ENCODE results near the gene G6PC1. TPM values are rescaled to one million over a fixed set of nuclear protein-coding genes. Genes with fewer than 3 reads are reported as not detected.
"Not testable (repeated sequence)": the region's sequence is repeated elsewhere in the genome, so short reads cannot be mapped to it uniquely, and the experiment has no call there.

Gene G6PC1
- total RNA-seq, 2 donors from 2014 or later: not detected

DNA sequence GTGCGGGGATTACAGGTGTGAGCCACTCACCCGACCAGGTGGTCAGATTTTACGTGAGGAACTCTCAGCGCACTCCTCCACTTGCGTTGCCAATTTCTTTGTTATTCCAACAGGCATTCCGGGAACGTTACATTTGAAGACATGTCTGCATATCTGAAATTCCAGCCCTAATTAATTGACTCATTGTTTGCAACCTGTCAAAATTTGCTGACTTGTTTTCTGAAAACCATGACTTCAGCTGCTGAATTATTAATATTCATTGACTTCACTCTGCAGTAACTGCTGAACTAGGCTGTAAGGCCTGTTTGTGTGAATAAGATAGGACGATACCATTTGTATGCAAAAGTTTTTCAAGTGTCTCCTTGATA lies 16.6 kb downstream of the G6PC1 start:
- no peak for DNase-seq (ENCODE audit: low spot score in 2 of 2)
- H3K27ac Mint-ChIP-seq: no peak overlapping the region
- no peak for ATAC-seq
- no peaks in the 10 kb centered on the region for H3K9me3 Mint-ChIP-seq
- no peaks in the 10 kb centered on the region for H3K36me3 Mint-ChIP-seq

DNA sequence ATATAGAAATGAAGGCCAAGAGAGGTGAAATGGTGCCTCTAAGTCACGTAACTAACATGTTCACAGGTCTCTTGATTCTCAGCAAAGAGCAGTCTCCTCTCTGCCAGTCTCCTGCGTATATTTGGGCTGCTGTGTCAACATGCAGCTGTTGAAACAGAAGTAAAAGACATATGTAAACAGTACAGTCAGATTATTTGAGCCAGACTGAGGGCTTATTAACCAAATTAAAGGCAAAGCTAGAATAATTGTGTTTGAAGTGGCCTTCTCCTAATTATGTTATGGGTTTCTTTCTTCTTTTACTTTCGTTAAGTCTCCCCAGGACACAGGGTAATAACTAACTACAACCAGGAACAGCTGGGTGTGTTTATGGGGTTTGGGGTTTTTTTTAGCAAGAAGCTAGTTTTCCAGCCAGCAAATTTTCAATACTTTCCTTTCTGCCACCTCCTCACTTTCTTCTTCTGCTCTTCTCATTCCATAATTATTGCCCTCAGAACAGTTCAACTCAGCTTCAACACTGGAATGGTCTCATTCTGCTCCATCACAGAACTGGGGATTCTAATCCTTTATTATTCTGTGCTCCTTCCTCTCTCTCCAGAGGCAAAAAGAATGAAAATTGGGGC lies 18.4 kb downstream of the G6PC1 start:
- DNase-seq (ENCODE audit: low spot score in 2 of 2) (no peak), ATAC-seq (no peak)
- no peaks in the 10 kb centered on the region for H3K36me3 Mint-ChIP-seq
- H3K9me3 Mint-ChIP-seq: no peaks in the 10 kb centered on the region
- H3K27ac Mint-ChIP-seq: no peak overlapping the region

DNA sequence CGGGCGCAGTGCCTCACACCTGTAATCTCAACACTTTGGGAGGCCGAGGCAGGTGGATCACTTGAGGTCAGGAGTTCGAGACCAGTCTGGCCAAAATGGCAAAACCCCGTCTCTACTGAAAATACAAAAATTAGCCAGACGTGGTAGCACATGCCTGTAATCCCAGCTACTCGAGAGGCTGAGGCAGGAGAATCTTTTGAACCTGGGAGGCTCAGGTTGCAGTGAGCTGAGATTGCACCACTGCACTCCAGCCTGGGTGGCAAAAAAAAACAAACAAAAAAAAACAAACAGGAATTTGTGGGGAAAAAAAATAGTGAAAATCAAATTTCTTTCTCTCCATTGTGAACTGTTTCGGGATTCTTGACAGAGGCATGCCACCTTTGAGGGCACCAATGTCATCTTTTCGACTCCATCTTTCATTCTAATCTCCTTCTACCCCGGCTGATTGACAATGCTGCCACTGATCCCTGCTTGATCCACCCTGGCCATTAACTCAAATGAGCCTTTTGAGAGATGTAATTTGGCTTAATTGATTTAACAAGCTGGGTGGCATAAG lies 19.0 kb downstream of the G6PC1 start:
- ATAC-seq; DNase-seq (ENCODE audit: low spot score in 2 of 2); H3K27ac Mint-ChIP-seq; H3K9me3 Mint-ChIP-seq; H3K36me3 Mint-ChIP-seq: not testable (repeated sequence)

DNA sequence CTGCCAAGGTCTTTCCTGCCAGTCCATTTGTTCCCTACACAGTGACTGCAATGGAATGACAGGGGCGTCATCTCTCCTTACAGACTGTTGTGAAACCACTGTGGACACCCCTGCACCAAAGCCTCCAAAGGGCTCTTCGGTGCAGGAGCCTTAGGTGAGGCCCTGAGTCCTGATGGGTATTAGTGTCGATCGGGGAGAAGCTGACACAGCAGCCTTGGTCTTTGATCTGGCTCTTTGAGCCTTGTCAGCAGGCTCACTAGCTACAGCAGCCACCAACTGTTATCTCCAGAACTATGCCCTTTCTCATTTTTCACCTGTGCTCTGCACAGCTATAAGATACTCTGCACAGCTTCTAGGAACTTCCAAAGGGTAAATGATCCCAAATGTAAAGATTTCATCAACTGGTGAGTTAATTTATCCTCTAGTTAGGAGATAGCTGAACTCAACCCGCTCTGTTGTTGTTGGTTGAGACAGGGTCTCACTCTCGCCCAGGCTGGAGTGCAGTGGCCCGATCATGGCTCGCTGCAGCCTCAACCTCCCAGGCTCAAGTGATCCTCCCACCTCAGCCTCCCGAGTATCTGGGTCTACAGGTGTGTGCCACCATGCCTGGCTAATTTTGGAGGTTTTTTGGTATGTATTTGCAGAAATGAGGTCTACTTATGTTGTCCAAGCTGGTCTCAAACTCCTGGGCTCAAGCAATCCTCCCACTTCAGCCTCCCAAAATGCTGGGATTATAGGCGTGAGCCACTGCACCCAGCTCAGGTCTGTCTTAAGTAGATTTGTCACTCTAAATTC lies 19.7 kb downstream of the G6PC1 start:
- Mint-ChIP-seq H3K9me3 (no peaks in the 10 kb centered on the region), H3K36me3 (no peaks in the 10 kb centered on the region), H3K27ac (no peak overlapping the region)
- ATAC-seq (no peak), DNase-seq (ENCODE audit: low spot score in 2 of 2) (no peak)

DNA sequence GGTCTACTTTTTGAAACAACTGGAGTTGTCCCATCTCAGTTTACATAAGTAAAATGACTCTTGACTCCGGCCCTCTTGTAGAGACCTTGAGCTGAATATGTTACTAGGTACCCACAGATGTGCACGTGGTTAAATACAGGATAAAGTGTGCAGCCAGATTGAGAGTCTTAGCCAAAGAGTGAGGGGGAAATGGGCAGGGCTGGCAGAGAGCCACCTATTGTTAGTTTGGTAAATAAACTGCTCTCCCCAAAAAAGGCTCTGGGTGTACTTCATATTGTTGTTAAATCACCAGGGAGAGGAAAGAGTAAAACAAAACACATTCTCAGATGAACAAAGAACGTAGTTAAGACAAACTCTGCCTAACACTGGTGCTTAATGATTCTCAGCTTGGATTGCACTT lies 20.3 kb downstream of the G6PC1 start:
- Mint-ChIP-seq H3K27ac (no peak overlapping the region), H3K9me3 (no peaks in the 10 kb centered on the region), H3K36me3 (no peaks in the 10 kb centered on the region)
- DNase-seq (ENCODE audit: low spot score in 2 of 2) (no peak), ATAC-seq (no peak)

DNA sequence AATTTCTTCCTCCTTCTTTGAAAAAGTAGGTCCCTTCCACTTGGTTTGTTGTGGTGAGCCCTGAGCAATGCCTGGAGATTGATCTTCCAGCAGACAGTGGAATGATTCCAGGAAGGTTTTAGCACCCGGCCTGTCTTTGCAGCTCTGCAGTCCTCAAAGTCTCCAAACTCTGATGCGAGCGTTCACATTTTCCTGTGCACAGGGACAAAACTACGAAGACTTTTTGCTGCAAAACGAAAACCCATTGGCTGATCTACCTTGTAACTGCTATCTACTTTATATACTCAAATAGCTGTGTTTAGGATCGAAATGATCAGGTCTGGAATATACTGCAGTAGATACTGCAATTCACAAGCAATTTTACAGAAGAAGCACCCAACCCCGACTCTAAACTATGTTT lies 21.7 kb downstream of the G6PC1 start:
- ATAC-seq: no peak
- Mint-ChIP-seq H3K36me3 (no peaks in the 10 kb centered on the region), H3K9me3 (no peaks in the 10 kb centered on the region), H3K27ac (no peak overlapping the region)
- no peak for DNase-seq (ENCODE audit: low spot score in 2 of 2)

DNA sequence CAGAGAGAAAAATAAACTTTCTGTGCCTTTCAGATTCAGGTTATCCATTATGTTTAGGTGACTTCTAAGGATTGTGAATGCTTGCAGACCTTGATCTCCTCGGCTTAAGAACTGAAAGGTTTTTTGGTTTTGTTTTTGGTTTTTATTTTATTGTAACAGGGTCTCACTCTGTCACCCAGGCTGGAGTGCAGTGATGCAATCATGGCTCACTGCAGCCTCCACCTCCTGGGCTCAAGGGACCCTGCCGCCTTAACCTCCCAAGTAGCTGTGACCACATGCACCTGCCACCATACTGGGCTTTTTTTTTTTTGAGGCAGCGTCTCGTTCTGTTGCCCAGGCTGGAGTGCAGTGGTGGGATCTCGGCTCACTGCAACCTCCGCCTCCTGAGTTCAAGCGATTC lies 22.9 kb downstream of the G6PC1 start:
- DNase-seq (ENCODE audit: low spot score in 2 of 2); H3K9me3 Mint-ChIP-seq; ATAC-seq: not testable (repeated sequence)

DNA sequence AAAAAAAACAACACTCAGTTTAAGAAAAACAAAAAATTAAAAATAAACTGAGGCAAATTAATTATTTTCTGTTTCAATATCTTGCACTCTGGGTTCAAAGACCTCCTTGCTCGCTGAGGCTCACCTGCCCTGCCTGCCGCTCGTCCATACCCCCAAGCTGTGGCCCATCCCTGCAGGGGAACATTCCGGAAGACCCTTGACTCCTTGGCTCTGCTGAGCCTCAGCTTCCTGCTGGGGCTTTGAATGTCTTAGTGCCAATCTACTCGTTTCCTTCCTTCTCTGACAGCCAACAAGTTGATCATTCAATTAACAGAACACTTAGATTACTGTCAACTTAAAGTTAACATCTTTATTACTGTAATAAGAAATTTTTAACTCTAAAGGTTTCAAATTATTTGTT lies 24.3 kb downstream of the G6PC1 start:
- DNase-seq (ENCODE audit: low spot score in 2 of 2) (no peak), ATAC-seq (no peak)
- Mint-ChIP-seq H3K36me3 (no peaks in the 10 kb centered on the region), H3K27ac (no peak overlapping the region), H3K9me3 (no peaks in the 10 kb centered on the region)

More for the DNA sequence above, 22.9 kb downstream of the G6PC1 start:
- H3K36me3 Mint-ChIP-seq, H3K27ac Mint-ChIP-seq: not testable (repeated sequence)

DNA sequence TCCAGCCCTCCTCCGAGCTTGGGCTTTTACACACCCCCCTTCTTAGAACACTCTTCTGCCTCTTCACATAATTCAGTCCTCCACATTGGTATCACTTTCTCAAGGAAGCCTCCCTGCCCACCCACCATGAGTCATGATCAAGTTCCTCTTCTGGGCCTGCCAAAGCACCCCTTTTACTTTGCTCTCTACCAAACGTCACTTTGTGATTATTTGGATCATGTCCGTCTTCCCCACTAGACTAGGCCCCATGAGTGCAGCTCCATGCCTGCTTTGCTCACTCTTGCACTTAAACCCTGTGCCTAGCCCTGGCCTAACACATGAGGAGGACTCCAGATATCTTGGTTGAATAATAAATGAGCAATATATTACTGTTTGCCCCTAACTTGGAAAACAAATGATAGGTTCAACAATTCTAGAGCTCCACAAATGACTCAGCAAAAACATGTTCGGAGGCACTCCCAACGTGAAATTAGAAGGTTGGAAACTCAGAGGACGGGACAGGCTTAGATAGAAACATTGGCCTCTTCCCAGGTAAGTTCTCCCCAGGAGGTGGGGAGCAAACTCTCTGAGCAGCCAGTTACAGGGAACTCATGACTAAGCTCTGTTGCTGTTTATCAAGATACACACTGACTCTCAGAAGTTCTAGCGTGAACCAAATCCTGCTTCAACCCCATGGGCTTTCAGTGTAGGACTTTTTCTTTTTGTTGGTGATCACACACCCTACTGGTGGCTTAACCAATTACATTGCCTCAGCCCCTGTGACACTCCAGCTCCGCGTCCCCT lies 28.3 kb downstream of the G6PC1 start:
- H3K27ac Mint-ChIP-seq: peak overlapping the region in 1 of 2 donors; percentile 70
- DNase-seq (ENCODE audit: low spot score in 2 of 2) (peak in 1 of 2 donors; percentile 41), ATAC-seq (peak; percentile 80 to 92)
- H3K9me3 Mint-ChIP-seq: no peaks in the 10 kb centered on the region
- no peaks in the 10 kb centered on the region for H3K36me3 Mint-ChIP-seq

DNA sequence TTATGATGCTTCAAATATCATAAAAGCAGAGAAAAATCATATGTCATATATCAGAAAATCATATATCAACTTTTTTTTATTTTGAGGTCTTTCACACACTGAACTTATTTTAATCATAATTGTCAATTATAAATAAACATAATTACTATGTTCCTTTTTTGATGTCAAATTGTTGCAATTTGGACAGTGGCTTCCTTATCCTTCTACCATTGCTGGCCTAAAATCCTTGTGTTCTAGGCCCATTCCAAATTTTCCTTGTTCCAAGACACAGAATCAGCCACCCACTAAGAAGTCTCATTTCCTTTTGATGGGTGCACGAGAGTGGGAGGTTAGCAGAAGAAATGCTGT lies 28.9 kb downstream of the G6PC1 start:
- no peak for ATAC-seq
- Mint-ChIP-seq H3K9me3 (no peaks in the 10 kb centered on the region), H3K27ac (no peak overlapping the region), H3K36me3 (no peaks in the 10 kb centered on the region)
- no peak for DNase-seq (ENCODE audit: low spot score in 2 of 2)

DNA sequence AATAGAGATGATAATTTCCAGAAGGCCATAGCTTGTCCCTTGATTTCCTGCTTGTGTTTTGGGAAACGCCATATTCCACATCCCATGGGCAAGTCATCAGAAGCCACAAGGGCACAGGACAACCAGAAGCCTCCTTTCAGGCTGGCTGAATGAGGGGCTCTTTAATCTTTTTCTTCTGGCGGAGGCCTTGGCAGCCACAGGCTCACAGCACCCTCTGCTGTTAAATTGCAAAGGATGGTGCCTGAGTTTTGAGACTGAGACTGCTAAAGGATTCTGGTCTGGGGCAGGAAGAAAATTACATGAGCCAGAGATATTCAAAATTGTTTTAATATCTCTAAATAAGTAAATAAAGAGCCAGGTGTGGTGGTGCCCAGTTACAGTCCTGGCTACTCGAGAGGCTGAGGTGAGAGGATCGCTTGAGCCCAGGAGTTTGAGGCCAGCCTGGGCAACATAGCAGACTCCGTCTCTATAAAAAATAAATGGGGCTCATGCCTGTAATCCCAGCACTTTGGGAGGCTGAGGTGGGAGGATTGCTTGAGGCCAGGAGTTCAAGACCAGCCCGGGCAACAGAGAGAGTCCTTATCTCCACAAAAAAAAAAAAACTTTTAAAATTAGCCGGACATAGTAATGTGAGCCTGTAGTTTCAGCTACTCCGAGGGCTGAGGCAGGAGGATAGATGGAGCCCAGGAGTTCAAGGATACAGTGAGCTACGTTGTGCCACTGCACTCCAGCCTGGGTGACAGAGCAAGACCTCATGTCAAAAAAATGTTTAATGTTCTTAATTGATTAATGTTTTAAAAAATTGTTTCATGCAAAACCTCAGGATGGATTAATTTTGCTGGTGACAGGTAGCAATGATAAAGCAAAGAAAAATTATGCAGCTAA lies 37.4 kb downstream of the G6PC1 start:
- DNase-seq (ENCODE audit: low spot score in 2 of 2) (peak in 1 of 2 donors; percentile 18), ATAC-seq (peak; percentile 34 to 66)
- Mint-ChIP-seq H3K36me3 (no peaks in the 10 kb centered on the region), H3K9me3 (no peaks in the 10 kb centered on the region), H3K27ac (no peak overlapping the region)

DNA sequence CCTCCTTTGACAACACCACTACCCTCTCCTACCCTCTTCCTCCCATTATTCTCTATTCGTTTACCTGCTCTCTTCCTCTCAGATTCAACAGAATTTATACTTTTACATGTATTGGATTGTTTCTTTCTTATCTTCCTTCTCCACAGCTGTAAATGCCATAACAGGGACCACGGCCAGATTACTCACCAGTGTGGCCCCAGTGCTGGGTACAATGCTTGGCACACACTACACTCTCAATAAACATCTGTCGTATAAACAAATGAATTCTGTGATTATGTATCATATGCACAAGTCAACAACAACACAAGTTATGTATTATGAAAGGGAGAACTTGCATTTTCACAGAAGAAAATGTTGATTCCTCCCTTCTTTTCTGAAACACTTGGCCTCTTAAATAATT lies 43.6 kb downstream of the G6PC1 start:
- no peaks in the 10 kb centered on the region for H3K9me3 Mint-ChIP-seq
- no peaks in the 10 kb centered on the region for H3K36me3 Mint-ChIP-seq
- ATAC-seq (no peak), DNase-seq (ENCODE audit: low spot score in 2 of 2) (no peak)
- H3K27ac Mint-ChIP-seq: no peak overlapping the region

DNA sequence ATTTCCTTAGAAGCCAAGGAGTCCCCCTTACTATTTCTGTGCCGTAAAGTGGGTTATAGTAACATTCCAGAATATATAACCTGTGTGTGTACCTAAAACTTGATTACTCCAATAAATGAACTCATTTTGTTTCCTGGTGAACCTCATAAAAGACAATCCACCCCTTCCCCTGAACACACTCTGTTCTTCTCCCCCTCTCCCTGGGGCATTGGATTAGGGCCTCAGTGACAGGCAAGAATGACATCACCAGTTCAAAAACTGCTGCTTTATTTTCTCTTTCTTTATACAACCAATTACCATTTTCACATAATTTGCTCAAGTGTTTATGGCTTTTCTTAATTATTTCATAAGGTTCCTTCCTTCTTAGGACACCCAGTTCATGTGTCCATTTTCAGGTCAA lies 46.2 kb downstream of the G6PC1 start:
- DNase-seq (ENCODE audit: low spot score in 2 of 2) (no peak), ATAC-seq (no peak)
- Mint-ChIP-seq H3K36me3 (peaks cover 0 to 7% of the 10 kb centered on the region in 2 donors), H3K27ac (peak overlapping the region in 1 of 2 donors; percentile 47), H3K9me3 (no peaks in the 10 kb centered on the region)

DNA sequence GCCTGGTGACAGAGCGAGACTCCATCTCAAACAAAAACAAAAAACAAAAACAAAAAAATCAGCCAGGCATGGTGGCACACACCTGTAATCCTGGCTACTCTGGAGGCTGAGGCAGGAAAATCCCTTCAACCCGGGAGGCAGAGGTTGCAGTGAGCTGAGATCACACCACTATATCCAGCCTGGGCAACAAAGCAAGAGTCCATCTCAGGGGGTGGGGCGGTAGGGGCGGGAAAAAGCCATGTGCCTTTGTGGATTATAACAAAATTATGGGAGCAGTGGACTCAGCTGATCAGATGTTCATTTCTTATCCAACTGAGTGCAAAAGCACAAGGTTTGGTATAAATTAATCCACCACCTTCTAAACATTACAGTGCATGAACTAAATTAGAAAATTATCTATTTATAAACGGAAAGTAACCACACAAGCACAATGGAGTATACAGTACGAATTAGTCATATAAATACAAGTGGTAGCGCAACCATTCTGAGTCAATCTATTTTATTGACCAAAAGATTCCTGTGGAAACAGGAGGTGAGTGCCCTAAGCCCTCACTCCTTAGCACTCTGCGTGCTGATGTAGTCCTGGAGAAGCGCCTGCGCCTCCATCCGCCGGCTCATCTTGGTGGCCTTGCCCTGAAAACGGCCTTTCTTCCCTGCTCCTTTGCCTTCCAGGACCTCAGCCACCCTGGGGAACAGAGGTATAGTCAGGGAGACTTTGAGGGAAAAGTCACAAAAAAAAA lies 49.6 kb downstream of the G6PC1 start:
- Mint-ChIP-seq H3K27ac (no peak overlapping the region), H3K9me3 (no peaks in the 10 kb centered on the region), H3K36me3 (peaks cover 0 to 7% of the 10 kb centered on the region in 2 donors)
- ATAC-seq (no peak), DNase-seq (ENCODE audit: low spot score in 2 of 2) (no peak)
